HCT116 (cell line): ENCODE results near the gene GPN2. TPM values are rescaled to one million over a fixed set of nuclear protein-coding genes. Genes with fewer than 3 reads are reported as not detected.

ENCODE experiments used
- ATAC-seq: fragments of 200-7000 bp; cut with Tn5 transposase; 2 replicates; pipeline ENCODE4 v1.9.1; 2020; ENCODE audit warnings: mild to moderate bottlenecking, moderate library complexity
- BruUV-seq: library from RNA; stranded (reverse); fragments of 400-500 nt; replicated peaks from 2 replicates; lab custom pipeline; 2021; lab: Mats Ljungman, UMichigan
- CTCF ChIA-PET: fragments of 300-600 bp; sonication (Branson Sonifier 250); formaldehyde crosslinking; loops from one replicate; lab custom pipeline; 2021; ENCODE audit warnings: antibody characterized with exemption; lab: Charles Lee
- POLR2A ChIA-PET: fragments of 300-600, 350-600 bp; sonication (Branson Sonifier 250); formaldehyde crosslinking; loops from one replicate; lab custom pipeline; 2021; ENCODE audit warnings: antibody characterized with exemption; lab: Charles Lee
- RAD21 ChIA-PET, 2 experiments: fragments of 300-600 bp; sonication (Branson Sonifier 250); formaldehyde crosslinking; loops; one replicate each; lab custom pipeline; 2023; ENCODE audit warnings: low total read pairs in 2 of 2; ENCODE audit not compliant: uncharacterized antibody in 2 of 2, unreplicated experiment in 2 of 2, low non-redundant PET in 1 of 2; lab: Charles Lee
- DNase-seq: peaks from one replicate; pipeline ENCODE4 v3.0.0-alpha.2; 2010; ENCODE audit warnings: low read depth, low spot score
- H2AFZ ChIP-seq: fragments of 200-600 bp; shearing (Covaris generic), sonication (generic); 2 replicates; pipeline ENCODE4 v1.6.1; 2017; ENCODE audit warnings: low read depth, mixed run types, mixed read lengths, antibody characterized with exemption, low read length; ENCODE audit not compliant: poor library complexity, severe bottlenecking
- H3K27ac ChIP-seq: 2 replicates; pipeline ENCODE4 v1.5.1; 2012; ENCODE audit warnings: low read depth, low read length
- H3K27me3 ChIP-seq: fragments of 200-600 bp; sonication (generic); 2 replicates; pipeline ENCODE4 v1.6.1; 2016; ENCODE audit warnings: mixed run types, low read length, mixed read lengths; ENCODE audit not compliant: insufficient read depth
- H3K36me3 ChIP-seq, 2 experiments: fragments of 200-500 bp in 1 of 2; fragments of 200-600 bp in 1 of 2; sonication (Bioruptor generic) in 1 of 2; sonication (generic) in 1 of 2; 2 replicates each; pipeline versions ENCODE4 v1.5.1 to v1.6.1; 2014 to 2016; ENCODE audit warnings: low read length in 2 of 2, inconsistent platforms in 1 of 2, mixed read lengths in 1 of 2, mixed run types in 1 of 2; ENCODE audit not compliant: insufficient read depth in 2 of 2, control insufficient read depth in 1 of 2
- H3K4me1 ChIP-seq, 2 experiments: fragments of 200-600 bp in 1 of 2; sonication (generic) in 1 of 2; 2 replicates each; pipeline versions ENCODE4 v1.5.1 to v1.6.1; 2012 to 2017; ENCODE audit warnings: low read length in 2 of 2, inconsistent platforms in 1 of 2, mild to moderate bottlenecking in 1 of 2, mixed read lengths in 1 of 2, mixed run types in 1 of 2, moderate library complexity in 1 of 2; ENCODE audit not compliant: insufficient read depth in 2 of 2, control insufficient read depth in 1 of 2
- H3K4me2 ChIP-seq: fragments of 200-600 bp; sonication (generic); 2 replicates; pipeline ENCODE4 v1.6.1; 2017; ENCODE audit warnings: mixed run types, low read length, mixed read lengths
- H3K4me3 ChIP-seq, 2 experiments: fragments of 200-600 bp in 1 of 2; sonication (generic) in 1 of 2; replicated peaks in 1 of 2; 2 replicates each; pipeline ENCODE4 v1.5.1; 2011 to 2016; ENCODE audit warnings: low read length in 2 of 2, control low read depth in 1 of 2, low read depth in 1 of 2, mild to moderate bottlenecking in 1 of 2, mixed read lengths in 1 of 2, mixed run types in 1 of 2
- H3K79me2 ChIP-seq: fragments of 200-600 bp; sonication (generic); 2 replicates; pipeline ENCODE4 v1.6.1; 2017; ENCODE audit warnings: mild to moderate bottlenecking, mixed run types, low read length, moderate library complexity, mixed read lengths; ENCODE audit not compliant: insufficient read depth
- H3K9ac ChIP-seq: fragments of 200-600 bp; sonication (generic); 2 replicates; pipeline ENCODE4 v1.6.1; 2016; ENCODE audit warnings: low read length, mixed read lengths
- H3K9me2 ChIP-seq: fragments of 200-600 bp; sonication (generic), shearing (Covaris generic); 2 replicates; pipeline ENCODE4 v1.6.1; 2017; ENCODE audit warnings: mixed run types, mild to moderate bottlenecking, moderate library complexity; ENCODE audit not compliant: insufficient read depth
- H3K9me3 ChIP-seq, 2 experiments: fragments of 200-500 bp in 1 of 2; fragments of 200-600 bp in 1 of 2; sonication (Bioruptor generic) in 1 of 2; sonication (generic) in 1 of 2; 2 replicates each; pipeline ENCODE4 v1.6.1; 2014 to 2017; ENCODE audit warnings: low read length in 2 of 2, mixed read lengths in 2 of 2, inconsistent platforms in 1 of 2, low read depth in 1 of 2, mild to moderate bottlenecking in 1 of 2, mixed run types in 1 of 2, moderate library complexity in 1 of 2; ENCODE audit not compliant: control insufficient read depth in 1 of 2, insufficient read depth in 1 of 2
- H4K20me1 ChIP-seq: fragments of 200-600 bp; sonication (generic), shearing (Covaris generic); 2 replicates; pipeline ENCODE4 v1.6.1; 2017; ENCODE audit warnings: mixed run types, mild to moderate bottlenecking, moderate library complexity; ENCODE audit not compliant: insufficient read depth
- ATF3 ChIP-seq: IDR thresholded peaks from 2 replicates; pipeline ENCODE4 v1.6.1; 2012
- CBX3 ChIP-seq: IDR thresholded peaks from 2 replicates; pipeline ENCODE4 v1.6.1; 2012; ENCODE audit warnings: low read depth
- CEBPB ChIP-seq: IDR thresholded peaks from 2 replicates; pipeline ENCODE4 v1.6.1; 2012; ENCODE audit warnings: low read depth
- CTCF ChIP-seq, 3 experiments: fragments of 200-600 bp in 1 of 3; sonication (generic) in 1 of 3; IDR thresholded peaks in 2 of 3; conservative IDR thresholded peaks in 1 of 3; 2 replicates each; pipeline ENCODE4 v1.5.1; 2012 to 2017; ENCODE audit warnings: low read depth in 2 of 3, low read length in 2 of 3, antibody characterized with exemption in 1 of 3, borderline replicate concordance in 1 of 3, control low read depth in 1 of 3, mild to moderate bottlenecking in 1 of 3, mixed read lengths in 1 of 3, mixed run types in 1 of 3, moderate library complexity in 1 of 3; ENCODE audit not compliant: insufficient read depth in 1 of 3
- EGR1 ChIP-seq: IDR thresholded peaks from 2 replicates; pipeline ENCODE4 v1.6.1; 2012; ENCODE audit warnings: low read depth
- ELF1 ChIP-seq: IDR thresholded peaks from 2 replicates; pipeline ENCODE4 v1.6.1; 2012; ENCODE audit warnings: low read depth, borderline replicate concordance
- EZH2 ChIP-seq: fragments of 200-600 bp; sonication (generic); IDR thresholded peaks from 2 replicates; pipeline ENCODE4 v1.6.1; 2017; ENCODE audit warnings: antibody characterized with exemption, mixed run types
- FOSL1 ChIP-seq: IDR thresholded peaks from 2 replicates; pipeline ENCODE4 v1.6.1; 2012; ENCODE audit warnings: low read depth
- MAX ChIP-seq: IDR thresholded peaks from 2 replicates; pipeline ENCODE4 v1.6.1; 2012
- POLR2A ChIP-seq: IDR thresholded peaks from 2 replicates; pipeline ENCODE4 v1.7.0; 2011; ENCODE audit warnings: borderline replicate concordance; ENCODE audit not compliant: insufficient read depth, insufficient read length; ENCODE audit errors: extremely low read depth
- REST ChIP-seq: IDR thresholded peaks from 2 replicates; pipeline ENCODE4 v1.6.1; 2012; ENCODE audit warnings: low read depth
- SIN3A ChIP-seq: IDR thresholded peaks from 2 replicates; pipeline ENCODE4 v1.6.1; 2012; ENCODE audit warnings: low read depth
- TCF7L2 ChIP-seq: IDR thresholded peaks from 2 replicates; pipeline ENCODE4 v1.7.0; 2011; ENCODE audit warnings: borderline replicate concordance, inconsistent platforms; ENCODE audit not compliant: insufficient read depth, insufficient read length; ENCODE audit errors: extremely low read depth
- YY1 ChIP-seq: IDR thresholded peaks from 2 replicates; pipeline ENCODE4 v1.6.1; 2011; ENCODE audit warnings: low read length, low read depth, moderate library complexity, mild to moderate bottlenecking; ENCODE audit not compliant: insufficient replicate concordance; ENCODE audit errors: extremely low read depth
- ZFX ChIP-seq: fragments of 450-650 bp; IDR thresholded peaks from 2 replicates; pipeline ENCODE4 v1.6.1; 2017
- intact Hi-C: fragments of 100-400 bp; cut with micrococcal nuclease; formaldehyde crosslinking; loops from 2 replicates; pipeline ENCODE4 v1.10.0; 2022
- total RNA-seq: library from RNA; stranded (reverse); gene quantifications from one replicate; pipeline ENCODE4 v1.2.1, GENCODE V29; 2021; ENCODE audit not compliant: unreplicated experiment

Gene GPN2
- total RNA-seq, 1 experiment from 2014 or later = 37.2 TPM

GRCh38 chr1:26938004-26938658 lies 48.0 kb upstream of the GPN2 start (continued):
- no peak for TF ChIP-seq REST
- TF ChIP-seq YY1 = no peak
- TF ChIP-seq SIN3A = no peak
- no peak for TF ChIP-seq CBX3

GRCh38 chr1:26936823-26937222 lies 46.7 kb upstream of the GPN2 start:
- Histone ChIP-seq H3K9ac (no peak overlapping the region), H3K36me3 (peaks cover 20 to 46% of the 10 kb centered on the region in 2 experiments; a peak in 3 of 4 replicates), H3K9me2 (no peaks in the 10 kb centered on the region), H3K27me3 (no peaks in the 10 kb centered on the region), H3K9me3 (no peaks in the 10 kb centered on the region), H3K4me3 (no peak overlapping the region), H3K27ac (no peak overlapping the region), H3K4me1 (no peaks in the 10 kb centered on the region), H2AFZ (no peak overlapping the region), H3K4me2 (no peak overlapping the region), H4K20me1 (peaks cover 11% of the 10 kb centered on the region; the same call in 1 of the 2 replicates), H3K79me2 (peaks cover 89% of the 10 kb centered on the region)
- BruUV-seq = no TSS peak
- ATAC-seq (no peak), DNase-seq (no peak)
- POLR2A ChIA-PET = no interaction called here
- CTCF ChIA-PET = no interaction called here
- RAD21 ChIA-PET = no interaction called here
- intact Hi-C loops = no loop called here
- TF ChIP-seq EGR1 = no peak
- TF ChIP-seq ATF3 = no peak
- no peak for TF ChIP-seq CTCF (IDR thresholded peaks at IDR 0.05 in 2 of 3, conservative IDR thresholded peaks at IDR 0.05 in 1 of 3; ENCODE audit: borderline replicate concordance in 1 of 3, insufficient read depth in 1 of 3, low read depth in 2 of 3, low read length in 2 of 3)
- TF ChIP-seq REST = no peak
- no peak for TF ChIP-seq CBX3
- no peak for TF ChIP-seq EZH2
- no peak for TF ChIP-seq MAX
- TF ChIP-seq POLR2A = no peak
- no peak for TF ChIP-seq CEBPB
- TF ChIP-seq YY1 = no peak
- no peak for TF ChIP-seq ELF1
- no peak for TF ChIP-seq TCF7L2
- TF ChIP-seq ZFX = no peak
- no peak for TF ChIP-seq SIN3A
- TF ChIP-seq FOSL1 = no peak
